Fibroblast of lung (primary cell): ENCODE measurements around the gene IQSEC3.

Source experiments
- EZH2 ChIP-seq: IDR thresholded peaks from 2 replicates; pipeline ENCODE4 v1.5.1; 2012; ENCODE audit warnings: low read length, control low read depth, mild to moderate bottlenecking; ENCODE audit errors: missing control alignments
- TF ChIP-seq, protein P1 (sequence below), 2 donors: IDR thresholded peaks in 1 of 2; conservative IDR thresholded peaks in 1 of 2; 1 replicate in 1 of 2; 2 replicates in 1 of 2; pipeline ENCODE4 v1.5.1; 2011 to 2012; ENCODE audit warnings: low read length in 2 of 2, control low read depth in 1 of 2, inconsistent platforms in 1 of 2, low read depth in 1 of 2, mild to moderate bottlenecking in 1 of 2

- TF ChIP-seq, protein P1, sequence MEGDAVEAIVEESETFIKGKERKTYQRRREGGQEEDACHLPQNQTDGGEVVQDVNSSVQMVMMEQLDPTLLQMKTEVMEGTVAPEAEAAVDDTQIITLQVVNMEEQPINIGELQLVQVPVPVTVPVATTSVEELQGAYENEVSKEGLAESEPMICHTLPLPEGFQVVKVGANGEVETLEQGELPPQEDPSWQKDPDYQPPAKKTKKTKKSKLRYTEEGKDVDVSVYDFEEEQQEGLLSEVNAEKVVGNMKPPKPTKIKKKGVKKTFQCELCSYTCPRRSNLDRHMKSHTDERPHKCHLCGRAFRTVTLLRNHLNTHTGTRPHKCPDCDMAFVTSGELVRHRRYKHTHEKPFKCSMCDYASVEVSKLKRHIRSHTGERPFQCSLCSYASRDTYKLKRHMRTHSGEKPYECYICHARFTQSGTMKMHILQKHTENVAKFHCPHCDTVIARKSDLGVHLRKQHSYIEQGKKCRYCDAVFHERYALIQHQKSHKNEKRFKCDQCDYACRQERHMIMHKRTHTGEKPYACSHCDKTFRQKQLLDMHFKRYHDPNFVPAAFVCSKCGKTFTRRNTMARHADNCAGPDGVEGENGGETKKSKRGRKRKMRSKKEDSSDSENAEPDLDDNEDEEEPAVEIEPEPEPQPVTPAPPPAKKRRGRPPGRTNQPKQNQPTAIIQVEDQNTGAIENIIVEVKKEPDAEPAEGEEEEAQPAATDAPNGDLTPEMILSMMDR (conservative IDR thresholded peaks at IDR 0.05 in 1 of 2, IDR thresholded peaks at IDR 0.05 in 1 of 2; ENCODE audit: low read depth in 1 of 2, low read length in 2 of 2) = no peak
- no peak for TF ChIP-seq EZH2
Measured at GRCh38 chr12:184811-185575, 118.4 kb downstream of the IQSEC3 start.
